Prostate gland (tissue), 2 donors: ENCODE measurements around the gene DSCAM.

Experiments
- POLR2AphosphoS5 ChIP-seq: sonication (generic); formaldehyde crosslinking; IDR thresholded peaks from one replicate; pipeline ENCODE4 v1.6.1; 2017; ENCODE audit warnings: antibody characterized with exemption
- TF ChIP-seq, protein P1 (sequence below), 4 experiments: fragments of 200-600 bp in 2 of 4; fragments of 450-650 bp in 2 of 4; sonication (generic) in 2 of 4; IDR thresholded peaks; 1 replicate in 3 of 4; 2 replicates in 1 of 4; pipeline ENCODE4 v1.5.1; 2016 to 2019; ENCODE audit warnings: antibody characterized with exemption in 4 of 4, mild to moderate bottlenecking in 2 of 4, moderate library complexity in 2 of 4

DNA sequence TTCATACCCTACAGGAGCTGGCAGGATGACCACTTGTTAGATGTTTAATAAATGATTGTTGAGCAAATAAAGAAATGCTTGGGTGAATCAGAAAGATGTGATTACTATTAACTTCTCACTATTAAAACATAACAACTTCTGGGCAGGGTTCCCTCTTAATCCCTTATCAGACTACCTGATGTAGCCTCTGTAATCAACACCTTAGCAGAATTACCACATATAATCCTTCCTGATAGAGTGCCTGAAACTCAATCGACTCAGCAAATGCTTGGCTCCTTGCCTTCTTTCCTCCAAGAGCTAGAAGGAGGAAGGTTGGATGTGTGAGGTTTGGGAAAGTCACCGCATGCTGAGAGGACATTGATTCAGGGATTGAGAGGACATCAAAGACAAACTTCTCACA, 34.8 kb upstream of the DSCAM start:
- TF ChIP-seq, protein P1, sequence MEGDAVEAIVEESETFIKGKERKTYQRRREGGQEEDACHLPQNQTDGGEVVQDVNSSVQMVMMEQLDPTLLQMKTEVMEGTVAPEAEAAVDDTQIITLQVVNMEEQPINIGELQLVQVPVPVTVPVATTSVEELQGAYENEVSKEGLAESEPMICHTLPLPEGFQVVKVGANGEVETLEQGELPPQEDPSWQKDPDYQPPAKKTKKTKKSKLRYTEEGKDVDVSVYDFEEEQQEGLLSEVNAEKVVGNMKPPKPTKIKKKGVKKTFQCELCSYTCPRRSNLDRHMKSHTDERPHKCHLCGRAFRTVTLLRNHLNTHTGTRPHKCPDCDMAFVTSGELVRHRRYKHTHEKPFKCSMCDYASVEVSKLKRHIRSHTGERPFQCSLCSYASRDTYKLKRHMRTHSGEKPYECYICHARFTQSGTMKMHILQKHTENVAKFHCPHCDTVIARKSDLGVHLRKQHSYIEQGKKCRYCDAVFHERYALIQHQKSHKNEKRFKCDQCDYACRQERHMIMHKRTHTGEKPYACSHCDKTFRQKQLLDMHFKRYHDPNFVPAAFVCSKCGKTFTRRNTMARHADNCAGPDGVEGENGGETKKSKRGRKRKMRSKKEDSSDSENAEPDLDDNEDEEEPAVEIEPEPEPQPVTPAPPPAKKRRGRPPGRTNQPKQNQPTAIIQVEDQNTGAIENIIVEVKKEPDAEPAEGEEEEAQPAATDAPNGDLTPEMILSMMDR (IDR thresholded peaks at IDR 0.05), result no peak
- TF ChIP-seq POLR2AphosphoS5, result no peak
